GM18520 (cell line): ENCODE measurements around the gene LRRC57.

Experiments
- ATAC-seq: cut with Tn5 transposase; IDR thresholded peaks from one replicate; pipeline ENCODE4 v1.9.1; 2021; ENCODE audit not compliant: unreplicated experiment

LRRC57 gene

DNA sequence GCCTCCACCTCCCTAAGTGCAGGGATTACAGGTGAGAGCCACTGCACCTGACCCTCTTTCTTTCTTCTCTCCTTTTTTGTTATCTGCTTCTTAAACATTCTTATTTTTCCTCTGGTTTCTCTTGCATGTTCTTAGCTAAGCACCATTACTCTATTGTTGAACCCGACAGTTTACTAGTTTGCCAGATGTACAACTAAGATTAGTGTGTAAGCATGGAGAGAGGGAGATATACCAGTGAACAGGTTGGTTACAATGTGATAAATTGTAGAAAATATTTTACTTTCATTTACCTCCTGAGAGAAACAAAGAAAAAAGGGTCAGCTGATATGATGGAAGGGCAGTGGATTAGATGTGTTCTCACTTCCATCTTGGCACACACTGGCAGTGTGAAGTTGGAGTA is 5.0 kb upstream of the LRRC57 start:
- no peak for ATAC-seq

DNA sequence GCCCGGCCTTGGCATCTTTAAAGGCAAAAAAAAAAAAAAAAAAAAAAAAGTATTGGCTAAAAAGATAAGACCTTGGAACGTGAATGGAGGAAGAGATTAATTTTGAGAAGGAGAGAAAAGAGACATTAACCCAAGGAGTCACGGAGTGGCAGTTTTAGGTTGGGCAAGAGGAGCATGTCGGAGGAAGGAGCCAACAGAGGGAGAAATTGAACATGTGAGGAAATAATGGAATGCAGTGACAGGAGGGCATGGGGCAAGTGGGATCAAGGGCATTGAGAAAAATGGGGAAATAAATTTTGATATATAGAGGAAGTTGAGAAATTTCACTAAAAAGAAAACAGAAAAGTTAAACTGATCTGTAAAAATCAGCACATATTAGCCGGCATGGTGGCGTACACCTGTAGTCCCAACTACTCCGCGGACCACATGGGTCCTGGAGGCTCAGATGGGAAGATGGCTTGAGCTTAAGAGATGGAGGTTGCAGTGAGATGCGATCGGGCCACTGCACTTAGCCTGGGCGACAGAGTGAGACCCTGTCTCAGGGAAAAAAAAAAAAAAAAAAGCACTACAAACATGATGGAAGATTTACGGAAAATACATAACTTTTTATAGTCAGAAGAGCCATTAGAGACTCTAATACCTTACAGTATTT is 1.3 kb upstream of the LRRC57 start:
- no peak for ATAC-seq

DNA sequence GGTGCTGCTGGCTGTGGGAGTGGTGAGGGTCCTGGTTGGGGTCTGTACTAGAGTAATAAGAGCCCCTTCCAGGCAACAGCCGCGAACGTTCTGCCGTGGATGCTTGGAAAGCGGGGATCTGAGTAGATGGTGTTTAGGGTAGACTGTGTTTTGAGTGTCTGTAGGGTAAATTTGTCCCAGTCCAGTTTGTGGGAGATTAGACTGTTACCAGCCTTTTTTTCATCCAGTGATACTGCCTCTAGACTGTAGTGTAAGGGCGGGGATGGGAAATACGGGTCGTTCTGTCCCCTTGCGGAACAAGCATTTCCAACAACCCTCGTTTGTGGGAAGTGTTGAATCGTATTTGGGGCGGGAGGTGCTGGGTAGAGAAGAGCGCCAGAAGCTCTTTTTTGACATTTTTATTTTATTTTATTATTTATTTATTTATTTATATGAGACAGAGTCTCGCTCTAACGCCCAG is 469 bp upstream of the LRRC57 start:
- ATAC-seq, result no peak

DNA sequence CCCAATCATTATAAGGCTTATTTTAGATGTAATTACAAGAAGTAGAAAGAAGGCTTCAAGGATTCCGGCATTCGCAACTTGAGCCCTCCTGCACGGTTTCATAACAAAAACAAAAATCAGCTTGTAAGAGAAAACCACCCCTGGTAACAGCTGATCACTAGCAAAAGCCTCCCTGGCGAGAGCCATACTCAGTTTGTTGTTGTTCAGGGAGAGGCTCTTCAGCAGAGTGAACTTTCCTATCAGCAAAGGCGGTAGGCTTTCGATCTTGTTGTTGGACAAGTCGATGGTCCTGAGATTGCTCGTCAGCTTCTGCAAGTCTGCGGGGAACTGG is 710 bp downstream of the LRRC57 start:
- ATAC-seq, result no peak

DNA sequence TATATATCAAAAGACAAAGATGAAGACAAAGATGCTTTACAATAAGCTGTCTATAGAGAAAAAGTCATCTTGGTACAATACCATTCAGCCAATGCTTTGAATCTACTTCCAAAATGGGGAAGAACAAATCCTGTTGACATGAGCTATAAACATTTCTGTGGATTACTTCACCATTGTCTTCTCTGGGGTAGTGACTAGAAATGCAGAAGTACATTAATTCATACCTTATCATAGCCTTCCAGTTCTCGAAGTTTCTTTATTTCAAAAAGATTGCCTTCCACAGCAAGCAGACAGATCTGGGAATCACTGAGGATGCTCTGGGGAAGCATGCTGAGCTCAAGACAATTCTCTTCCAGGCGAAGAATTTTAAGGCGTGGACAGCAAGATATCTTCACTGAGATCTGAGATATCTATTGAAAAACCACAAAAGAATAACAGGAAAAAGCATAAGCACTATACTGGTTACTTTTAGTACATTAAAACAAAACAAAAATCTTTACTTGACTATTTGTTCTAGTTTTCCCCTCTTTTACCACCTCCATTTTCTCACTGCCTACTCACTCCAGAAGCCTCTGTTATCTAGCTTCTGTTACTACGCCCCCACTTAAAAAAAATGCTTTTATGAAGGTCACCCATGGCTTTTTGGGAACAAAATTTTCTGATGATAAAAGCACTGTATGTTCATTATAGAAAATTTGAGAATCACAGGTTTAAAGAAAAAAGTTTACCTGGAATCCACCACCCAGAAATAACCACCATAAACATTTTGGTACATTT is 3.6 kb downstream of the LRRC57 start:
- ATAC-seq, result no peak

DNA sequence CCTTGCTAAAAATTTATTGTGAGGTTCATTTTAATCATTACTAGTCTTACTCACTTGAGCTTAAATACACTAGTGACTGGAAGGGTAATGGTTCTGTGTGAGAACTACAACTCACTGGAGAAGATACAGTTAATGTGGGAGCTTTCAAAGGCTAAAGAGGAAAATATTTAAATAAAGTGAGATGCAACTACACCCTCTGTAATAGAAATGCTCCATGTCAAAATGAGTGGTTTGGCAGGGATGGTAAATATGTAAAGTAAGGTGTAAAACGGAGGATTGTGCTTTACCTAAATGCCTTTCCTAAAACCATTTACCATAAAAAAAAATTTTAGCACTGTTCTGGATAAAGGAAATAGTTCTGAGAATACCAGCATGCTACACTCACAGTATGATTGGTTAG is 15.3 kb downstream of the LRRC57 start:
- no peak for ATAC-seq

DNA sequence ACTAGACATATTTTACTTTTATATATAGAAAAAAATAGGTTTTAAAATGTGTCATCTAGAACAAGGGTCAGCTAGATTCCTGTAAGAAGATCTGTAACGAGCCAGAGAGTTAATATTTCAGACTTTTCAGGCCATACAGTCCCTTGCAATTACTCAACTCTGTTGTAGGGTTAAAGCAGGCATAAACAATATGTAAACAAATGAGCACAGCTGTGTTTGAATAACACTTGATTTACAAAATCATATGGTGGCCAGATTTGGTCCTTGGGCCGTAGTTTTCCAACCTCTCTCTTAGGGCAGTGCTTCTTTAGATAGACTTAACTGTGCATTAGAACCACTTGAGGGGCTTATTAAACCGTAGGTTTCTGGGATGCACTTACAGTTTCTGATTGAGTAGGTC is 19.6 kb downstream of the LRRC57 start:
- no peak for ATAC-seq

DNA sequence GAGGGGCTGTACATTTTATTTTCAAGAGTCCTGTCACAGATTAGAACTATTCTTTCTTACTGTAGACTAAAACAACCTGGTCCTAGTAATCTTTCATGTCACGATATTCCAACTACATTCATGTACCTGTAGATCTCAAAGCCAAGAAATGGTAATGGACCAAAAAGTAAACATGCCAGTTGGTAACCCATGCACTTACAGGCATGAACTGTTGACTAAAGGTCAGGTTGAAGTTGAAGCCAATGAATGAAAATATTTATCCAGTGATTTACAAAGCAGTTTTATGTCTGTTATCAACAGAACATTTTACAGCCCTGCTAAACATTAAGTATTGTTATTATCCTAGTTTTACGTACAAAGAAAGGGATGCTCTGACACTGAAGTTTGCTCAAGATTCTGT is 25.3 kb downstream of the LRRC57 start:
- ATAC-seq, result no peak

DNA sequence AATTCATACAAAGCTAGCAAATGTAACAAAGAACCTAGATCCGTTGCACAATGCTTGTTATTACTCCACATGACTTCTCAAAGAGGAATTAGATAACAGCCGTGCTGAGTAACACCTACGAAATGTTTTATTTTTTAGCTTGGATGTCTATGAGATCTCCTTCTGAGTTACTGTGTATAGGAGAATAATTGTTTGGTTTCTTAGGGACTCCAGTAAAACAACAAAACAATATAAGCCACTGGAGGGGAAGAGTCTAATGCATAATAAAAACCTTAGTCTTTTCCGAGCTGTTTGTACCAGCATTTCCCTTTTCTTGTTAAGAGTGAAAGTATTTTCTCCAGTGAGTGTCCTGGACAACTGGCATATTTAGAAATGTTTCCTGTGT is 37.6 kb downstream of the LRRC57 start:
- no peak for ATAC-seq

DNA sequence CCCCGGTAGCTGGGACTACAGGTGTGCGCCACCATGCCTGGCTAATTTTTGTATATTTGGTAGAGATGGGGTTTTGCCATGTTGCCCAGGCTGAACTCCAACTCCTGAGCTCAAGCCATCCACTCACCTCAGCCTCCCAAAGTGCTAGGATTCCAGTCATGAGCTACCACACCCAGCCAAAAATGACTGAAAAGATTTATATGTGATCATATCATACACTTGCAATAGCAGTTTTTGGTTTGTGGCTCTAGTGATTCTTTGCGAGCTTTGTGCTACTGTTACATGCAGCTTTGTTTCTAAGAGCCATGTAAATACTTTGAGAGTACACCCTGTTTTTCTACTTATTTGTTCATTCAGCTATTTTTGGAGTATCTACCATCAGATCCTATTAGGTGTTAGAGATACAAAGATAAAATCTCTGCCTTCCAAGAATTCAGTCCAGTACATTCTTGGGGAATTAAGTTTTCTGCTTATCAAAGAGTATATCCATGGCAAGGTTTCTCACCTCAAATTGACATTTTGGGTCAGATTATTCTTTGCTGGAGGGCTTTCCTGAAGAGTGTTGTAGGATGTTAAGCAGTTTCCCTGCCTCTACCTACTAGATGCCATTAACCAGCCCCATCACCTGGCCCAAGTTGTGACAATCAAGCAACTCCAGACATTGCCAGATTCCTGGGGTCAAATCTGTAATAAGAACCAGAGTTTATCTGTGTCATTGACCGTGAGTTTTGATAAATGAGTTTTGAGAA is 38.2 kb downstream of the LRRC57 start:
- no peak for ATAC-seq

DNA sequence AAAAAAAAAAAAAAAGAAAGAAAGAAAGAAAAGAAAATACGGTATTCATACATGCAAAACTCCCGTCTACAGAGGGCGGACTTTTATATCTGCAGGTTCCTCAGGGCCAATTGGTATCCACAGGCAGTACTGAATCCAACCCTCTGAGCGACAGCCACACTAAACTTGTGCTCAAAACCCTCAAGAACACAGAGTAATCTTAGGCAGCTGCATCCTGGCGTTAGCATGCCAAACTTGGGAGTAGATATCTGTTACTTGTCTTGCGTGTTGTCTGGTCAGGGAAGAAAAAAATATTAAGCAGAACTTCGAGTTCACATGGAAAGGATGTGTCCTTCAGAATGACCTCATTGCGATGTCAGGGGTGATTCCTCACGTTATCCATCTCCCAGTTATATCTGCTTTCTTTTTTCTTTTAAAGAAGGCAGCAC is 40.3 kb downstream of the LRRC57 start:
- no peak for ATAC-seq

DNA sequence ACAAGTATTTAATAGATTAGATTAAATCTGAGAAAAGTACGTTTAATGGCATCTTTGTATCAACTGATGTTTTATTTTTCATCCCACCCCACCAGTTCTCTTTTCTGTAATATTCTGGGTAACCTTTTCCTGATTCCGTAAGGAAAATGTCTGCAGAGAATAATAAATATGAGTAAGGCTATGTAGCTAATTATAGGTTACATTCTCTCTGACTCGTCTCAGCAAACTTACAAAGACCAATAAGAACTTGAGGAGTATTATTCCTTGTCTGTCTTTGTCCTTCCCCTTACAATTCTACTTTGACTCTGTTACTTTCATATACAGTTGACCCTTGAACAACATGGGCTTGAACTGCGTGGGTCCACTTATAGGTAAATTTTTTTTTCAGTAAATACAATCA is 41.1 kb downstream of the LRRC57 start:
- no peak for ATAC-seq

DNA sequence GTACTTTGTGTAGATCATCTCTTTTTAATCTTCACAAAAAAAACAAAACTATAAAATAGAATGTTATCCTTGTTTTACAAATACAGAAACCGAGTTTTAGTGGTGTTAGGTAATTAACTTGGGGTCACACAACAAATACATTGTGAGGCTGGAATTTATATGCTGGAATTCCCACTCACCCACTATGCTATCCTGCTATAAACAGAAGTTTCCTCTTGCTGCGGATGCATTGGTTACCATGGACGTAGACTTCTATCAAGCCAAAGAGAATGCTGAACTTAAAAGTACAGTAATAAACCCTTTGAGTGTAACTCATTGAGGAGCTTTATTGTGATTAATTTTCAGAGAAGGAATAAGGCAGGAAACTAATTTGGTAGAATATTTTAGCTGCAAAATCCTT is 44.0 kb downstream of the LRRC57 start:
- no peak for ATAC-seq

DNA sequence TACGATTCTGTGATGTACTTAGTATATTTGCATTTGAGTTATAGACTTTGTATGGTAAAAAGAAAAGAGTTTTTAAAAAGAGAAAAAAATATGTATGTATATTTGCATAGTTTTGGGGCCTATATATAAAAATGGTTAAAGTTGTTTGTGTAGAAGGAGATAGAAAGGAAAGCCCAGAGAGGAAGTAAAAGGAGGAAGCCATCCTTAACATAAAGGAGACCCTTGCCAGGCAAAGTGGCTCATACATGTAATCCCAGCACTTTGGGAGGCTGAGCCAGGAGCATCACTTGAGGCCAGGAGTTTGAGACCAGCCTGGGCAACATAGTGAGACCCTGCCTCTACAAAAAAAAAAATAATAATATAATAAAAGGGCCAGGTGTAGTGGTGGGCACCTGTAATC is 44.8 kb downstream of the LRRC57 start:
- no peak for ATAC-seq

DNA sequence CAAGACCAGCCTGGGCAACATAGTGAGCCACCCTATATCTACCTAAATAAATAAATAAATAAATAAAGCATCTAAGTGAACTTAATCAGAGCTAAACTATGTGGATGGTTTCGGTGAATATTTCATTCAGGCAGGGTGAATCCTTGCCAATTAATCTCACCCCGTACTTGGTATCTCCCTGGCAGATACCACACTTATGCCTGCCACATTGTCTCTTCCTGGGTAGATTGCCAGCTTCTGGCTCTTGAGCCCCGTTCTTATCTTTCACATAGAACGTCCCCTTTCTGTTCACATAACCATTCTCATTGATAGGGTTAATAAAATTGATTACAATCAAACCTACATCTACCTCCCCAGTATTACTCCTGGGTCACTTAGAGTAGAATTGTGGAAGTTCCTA is 46.1 kb downstream of the LRRC57 start:
- ATAC-seq, result no peak

DNA sequence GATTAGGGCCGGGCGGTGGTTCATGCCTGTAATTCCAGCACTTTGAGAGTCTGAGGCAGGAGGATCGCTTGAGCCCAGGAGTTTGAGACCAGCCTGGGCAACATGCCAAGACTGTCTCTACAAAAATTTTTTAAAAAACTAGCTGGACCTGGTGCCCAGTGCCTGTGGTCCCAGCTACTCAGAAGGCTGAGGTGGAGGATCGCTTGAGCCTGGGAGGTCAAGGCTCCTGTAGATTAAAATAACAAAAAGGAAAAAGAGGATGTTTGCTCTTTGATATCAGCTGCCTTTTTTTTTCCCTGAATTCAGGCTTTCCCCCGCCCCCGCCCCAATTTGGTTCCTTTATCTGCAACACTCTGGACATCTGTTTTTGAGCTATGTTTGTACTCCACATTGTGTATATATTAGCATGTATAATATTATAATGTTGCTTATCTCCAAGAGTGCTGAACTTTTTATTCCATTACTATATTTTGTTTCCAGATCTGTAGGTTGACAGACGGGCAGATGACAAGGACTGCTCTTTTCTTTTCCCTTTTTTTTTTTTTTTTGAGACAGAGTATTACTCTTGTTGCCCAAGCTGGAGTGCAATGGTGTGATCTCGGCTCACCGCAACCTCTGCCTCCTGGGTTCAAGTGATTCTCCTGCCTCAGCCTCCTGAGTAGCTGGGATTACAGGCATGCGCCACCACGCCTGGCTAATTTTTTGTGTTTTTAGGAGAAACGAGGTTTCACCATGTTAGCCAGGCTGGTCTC is 48.6 kb downstream of the LRRC57 start:
- ATAC-seq, result no peak

DNA sequence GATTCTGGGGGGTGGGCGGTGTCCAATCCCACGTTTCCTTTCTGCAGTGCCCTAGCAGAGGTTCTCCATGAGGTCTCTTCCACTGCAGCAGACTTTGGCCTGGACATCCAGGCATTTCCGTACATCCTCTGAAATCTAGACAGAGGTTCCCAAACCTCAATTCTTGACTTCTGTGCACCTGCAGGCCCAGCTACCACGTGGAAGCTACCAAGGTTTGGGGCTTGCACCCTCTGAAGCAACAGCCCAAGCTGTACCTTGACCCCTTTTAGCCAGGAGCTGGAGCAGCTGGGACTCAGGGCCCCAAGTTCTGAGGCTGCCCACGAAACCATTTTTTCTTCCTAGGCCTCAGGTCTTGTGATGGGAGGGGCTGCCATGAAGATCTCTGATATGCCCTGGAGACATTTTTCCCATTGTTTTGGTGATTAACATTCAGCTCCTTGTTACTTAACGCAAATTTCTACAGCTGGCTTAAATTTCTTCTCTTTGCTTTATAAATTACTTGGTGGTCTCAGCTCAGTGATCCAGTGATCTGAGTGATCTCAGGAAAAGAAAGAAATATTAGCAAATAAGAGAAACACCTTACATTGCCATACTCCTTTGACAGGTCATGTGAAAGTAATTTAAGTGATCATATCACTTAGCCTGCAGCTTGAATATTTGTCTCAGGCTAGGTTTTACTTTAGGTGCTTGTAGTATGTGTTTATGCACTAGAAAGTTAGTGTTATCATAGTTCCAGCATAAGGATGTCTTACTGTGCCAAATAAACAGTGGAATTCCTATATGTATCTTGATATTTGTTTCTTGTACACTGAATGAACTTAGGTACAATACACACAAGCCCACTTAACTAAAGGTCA is 50.2 kb downstream of the LRRC57 start:
- no peak for ATAC-seq

DNA sequence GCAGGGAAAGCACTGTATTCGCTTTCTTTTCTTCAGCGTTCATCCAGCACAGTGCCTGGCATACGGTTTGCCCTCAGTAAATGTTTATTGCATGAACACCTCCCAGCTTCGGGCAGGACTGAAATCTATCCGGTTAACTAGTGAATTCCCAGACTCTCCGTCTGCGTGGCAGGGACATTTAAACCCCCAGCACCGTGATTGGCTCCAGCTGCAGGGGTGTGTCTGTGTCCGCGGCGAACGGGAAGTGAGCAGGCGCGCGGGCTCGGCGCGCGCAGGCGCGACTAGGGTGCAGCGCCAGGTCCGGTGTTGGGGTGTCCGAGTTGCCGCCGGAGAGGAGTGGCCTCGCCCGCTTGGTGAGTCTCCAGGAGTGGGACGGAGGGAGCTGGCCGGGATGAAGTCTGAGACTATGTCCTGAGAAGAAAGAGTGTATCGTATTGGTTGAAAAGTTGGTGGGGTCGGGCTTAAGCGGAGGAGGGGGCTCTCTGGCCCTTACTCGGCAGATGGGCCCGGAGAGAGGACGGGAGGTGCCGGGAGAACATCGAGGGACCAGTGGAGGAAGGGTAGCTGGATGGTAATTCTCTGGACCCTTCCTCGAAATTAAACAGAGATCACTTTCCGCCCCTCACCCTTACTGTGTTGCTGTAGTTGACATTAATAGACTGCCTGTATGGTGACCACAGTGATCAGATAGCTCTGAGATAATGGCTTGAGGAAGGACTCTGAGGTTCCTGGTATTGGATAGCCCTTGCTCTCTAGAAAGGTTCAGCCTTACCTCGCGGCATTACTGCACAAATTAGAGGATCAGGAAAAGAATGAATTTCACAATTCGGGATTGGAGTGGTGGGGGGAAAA is 53.0 kb downstream of the LRRC57 start, which contains the start of gene SNAP23:
Gene SNAP23 (plus strand): TSS at position 274 of the 852 bp plus-strand sequence. CDS start 16,213 bp downstream, outside the sequence.
- ATAC-seq, result peak; percentile 59

DNA sequence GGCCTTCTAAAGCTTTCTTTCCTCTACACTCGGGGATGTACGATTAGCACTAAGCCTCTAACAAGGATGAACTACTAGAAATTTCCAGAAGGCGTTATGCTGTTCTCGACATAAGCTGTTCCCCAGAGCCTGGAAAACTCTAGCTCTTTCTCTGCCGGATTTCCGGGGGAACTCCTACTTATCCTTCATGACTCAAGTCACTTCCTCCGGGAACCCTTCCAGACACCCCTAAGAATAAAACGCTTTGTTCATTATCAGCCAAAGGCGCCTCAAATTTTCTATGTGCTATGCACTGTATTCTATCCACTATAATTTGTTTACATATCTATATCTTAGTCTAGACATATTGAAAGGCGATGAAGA is 53.6 kb downstream of the LRRC57 start:
- no peak for ATAC-seq

DNA sequence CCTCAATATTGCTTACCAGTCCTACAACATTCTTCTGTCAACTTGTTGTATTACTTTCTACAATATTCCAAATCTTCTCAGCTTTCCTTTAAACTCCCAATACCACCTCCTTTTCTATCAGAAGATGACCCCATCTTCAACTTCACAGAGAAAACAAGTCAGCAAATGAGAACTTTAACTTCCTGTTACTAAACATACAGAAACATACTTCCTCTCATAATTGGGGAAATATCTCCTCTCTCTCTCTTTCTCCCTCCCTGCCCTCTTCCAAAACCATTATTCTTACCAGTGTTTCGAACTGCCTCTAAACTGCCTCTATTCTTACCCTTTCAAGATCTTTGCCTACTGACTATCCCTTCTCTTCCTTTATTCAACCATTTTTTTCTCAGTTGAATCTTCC is 54.9 kb downstream of the LRRC57 start:
- ATAC-seq, result no peak
